ENCODE measurements around the gene LRIG1.

Gene LRIG1

DNA sequence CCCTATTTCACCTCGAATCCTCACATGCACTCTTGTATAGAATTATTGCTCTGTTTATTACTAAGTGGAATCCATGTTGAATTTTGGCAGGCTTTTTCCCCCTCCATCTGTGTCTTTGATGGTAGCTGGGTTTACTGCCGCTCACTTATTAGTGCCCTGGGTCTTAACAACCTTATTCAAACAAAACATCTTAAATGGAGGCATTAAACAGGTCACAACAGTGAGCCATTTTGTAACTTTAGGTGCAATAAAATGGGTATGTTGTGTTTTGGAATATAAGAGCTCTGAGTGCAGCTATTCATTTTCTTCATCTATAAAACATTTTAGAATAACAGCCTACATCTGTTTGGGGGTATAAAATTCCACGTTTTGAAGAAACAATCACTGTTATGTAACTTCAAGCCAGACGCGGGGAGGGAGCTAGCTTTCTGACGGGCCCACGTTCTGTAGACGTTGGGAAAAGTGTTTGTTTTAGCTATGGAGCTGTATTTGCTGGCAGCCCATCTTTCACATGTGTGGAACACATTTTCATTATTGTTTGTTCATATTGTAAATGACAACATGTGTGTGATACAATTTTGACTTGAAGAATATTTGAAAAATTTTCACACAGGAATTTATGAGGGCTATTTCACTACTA lies 158.0 kb downstream of the LRIG1 start:
- DNase-seq, result no peak

DNA sequence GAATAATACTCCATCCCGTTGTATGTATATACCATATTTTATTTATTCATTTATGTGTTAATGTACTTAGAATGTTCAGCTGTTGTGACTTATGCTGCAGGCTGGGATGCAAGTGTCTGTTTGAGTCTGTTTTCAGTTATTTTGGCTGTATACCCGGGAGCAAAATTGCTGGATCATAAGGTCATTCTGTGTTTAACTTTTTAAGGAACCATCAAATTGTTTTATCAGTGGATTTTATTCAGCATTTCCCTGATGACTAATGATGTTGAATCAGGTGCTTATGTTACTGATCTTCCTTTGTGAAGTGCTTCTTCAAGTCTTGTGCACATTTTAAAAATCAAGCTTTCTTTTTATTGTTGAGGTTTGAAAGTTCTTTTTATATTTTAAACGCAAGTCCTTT lies 161.9 kb downstream of the LRIG1 start:
- no peak for DNase-seq

DNA sequence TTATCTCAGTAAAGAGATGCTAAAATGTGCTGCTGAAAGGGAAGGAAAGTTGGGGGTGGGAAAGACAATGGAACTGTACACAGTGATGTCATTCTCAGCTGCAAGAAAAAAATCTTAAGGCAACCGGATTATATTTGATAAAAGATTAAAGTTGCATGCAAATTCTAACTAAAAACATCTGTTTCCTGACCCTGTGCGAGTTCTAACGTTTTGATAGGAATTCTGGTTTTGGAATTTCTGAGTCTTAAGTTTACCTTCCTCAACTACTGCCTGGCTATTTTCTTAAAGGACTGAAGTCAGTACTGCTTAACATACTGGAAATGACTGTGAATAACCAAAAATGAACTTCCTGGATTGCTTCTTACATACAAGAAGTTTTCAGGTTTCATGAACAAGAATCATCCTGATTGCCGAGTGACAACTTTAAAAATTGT lies 164.5 kb downstream of the LRIG1 start:
- DNase-seq, result no peak

DNA sequence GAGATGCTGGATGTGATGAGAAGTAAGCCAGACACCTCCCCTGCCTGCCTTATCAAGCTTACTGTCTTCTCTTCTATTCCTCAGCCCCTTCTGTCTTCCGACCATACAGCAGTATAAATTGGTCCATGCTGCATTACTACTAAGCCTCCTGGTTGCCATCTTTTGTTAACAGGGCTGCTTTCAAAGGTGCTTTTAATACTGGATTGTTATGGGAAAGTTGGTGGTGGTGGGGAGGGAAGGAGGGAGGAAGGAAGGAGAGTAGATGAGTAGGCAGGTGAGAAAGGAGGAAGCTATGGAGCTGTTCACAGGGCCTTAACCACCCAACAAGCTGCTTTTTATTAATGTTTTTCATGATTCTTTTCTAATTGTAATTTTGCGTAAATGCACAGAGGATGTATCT lies 165.2 kb downstream of the LRIG1 start:
- DNase-seq, result no peak

Data from CD4-positive, alpha-beta T cell treated with Interleukin-17A for 4 hours (primary cell).